CD8-positive, alpha-beta memory T cell (primary cell): Measurements from ENCODE around the gene S100A1. TPM values are rescaled to one million over a fixed set of nuclear protein-coding genes. Genes with fewer than 3 reads are reported as not detected.
A peak's percentile ranks its signal among the peaks of the same experiment; 100 is the strongest.

Experiments
- CTCF ChIA-PET: fragments of 350-600 bp; sonication (Branson Sonifier 250); formaldehyde crosslinking; loops from one replicate; lab custom pipeline; 2021; ENCODE audit warnings: antibody characterized with exemption; lab: Charles Lee
- POLR2A ChIA-PET: fragments of 350-600 bp; sonication (Branson Sonifier 250); formaldehyde crosslinking; loops from one replicate; lab custom pipeline; 2021; ENCODE audit warnings: antibody characterized with exemption; lab: Charles Lee
- DNase-seq, 5 donors: peaks; one replicate each; pipeline versions ENCODE4 v3.0.0 to v3.0.0-alpha.2; 2020 to 2022; ENCODE audit warnings: mixed read lengths in 1 of 5
- H3K27ac ChIP-seq: one replicate; pipeline ENCODE4 v1.7.0; 2013; ENCODE audit warnings: low read depth, mild to moderate bottlenecking, low read length, moderate library complexity
- H3K27me3 ChIP-seq: 2 replicates; pipeline ENCODE4 v1.7.0; 2013; ENCODE audit warnings: low read length, mild to moderate bottlenecking; ENCODE audit not compliant: insufficient read depth, poor library complexity, severe bottlenecking
- H3K36me3 ChIP-seq: 2 replicates; pipeline ENCODE4 v1.7.0; 2013; ENCODE audit warnings: mild to moderate bottlenecking, low read length, moderate library complexity; ENCODE audit not compliant: insufficient read depth
- H3K4me1 ChIP-seq: 2 replicates; pipeline ENCODE4 v1.7.0; 2013; ENCODE audit warnings: mild to moderate bottlenecking, low read length, moderate library complexity; ENCODE audit not compliant: insufficient read depth
- H3K4me3 ChIP-seq: 2 replicates; pipeline ENCODE4 v1.7.0; 2013; ENCODE audit warnings: mild to moderate bottlenecking, low read length
- H3K9me3 ChIP-seq: 2 replicates; pipeline ENCODE4 v1.7.0; 2013; ENCODE audit warnings: mild to moderate bottlenecking, low read length
- H3K27ac Mint-ChIP-seq, 8 donors: one replicate each; pipeline ENCODE4 v1.8.0; 2020 to 2021; ENCODE audit warnings: mixed read lengths in 8 of 8, mild to moderate bottlenecking in 6 of 8, inconsistent platforms in 3 of 8, moderate library complexity in 3 of 8
- H3K27me3 Mint-ChIP-seq, 2 donors: one replicate each; pipeline ENCODE4 v1.8.0; 2020 to 2021; ENCODE audit warnings: mixed read lengths in 2 of 2, mild to moderate bottlenecking in 1 of 2, moderate library complexity in 1 of 2
- H3K36me3 Mint-ChIP-seq, 3 donors: one replicate each; pipeline ENCODE4 v1.8.0; 2020 to 2021; ENCODE audit warnings: mixed read lengths in 3 of 3, inconsistent platforms in 1 of 3, mild to moderate bottlenecking in 1 of 3
- H3K4me1 Mint-ChIP-seq, 3 donors: one replicate each; pipeline ENCODE4 v1.8.0; 2020 to 2021; ENCODE audit warnings: mixed read lengths in 3 of 3, inconsistent platforms in 1 of 3, mild to moderate bottlenecking in 1 of 3
- H3K4me3 Mint-ChIP-seq, 7 donors: one replicate each; pipeline ENCODE4 v1.8.0; 2020 to 2021; ENCODE audit warnings: mixed read lengths in 7 of 7, mild to moderate bottlenecking in 6 of 7, moderate library complexity in 4 of 7, inconsistent platforms in 2 of 7
- H3K9me3 Mint-ChIP-seq, 5 donors: one replicate each; pipeline ENCODE4 v1.8.0; 2020 to 2022; ENCODE audit warnings: mixed read lengths in 5 of 5, mild to moderate bottlenecking in 3 of 5, moderate library complexity in 2 of 5, inconsistent platforms in 1 of 5
- polyA plus RNA-seq: library from polyadenylated mRNA; unstranded; fragments of 300-500 nt; fragmentation: Illumina TruSeq; gene quantifications from one replicate; pipeline ENCODE4 v1.2.3, GENCODE V29; 2021
- total RNA-seq, 2 experiments: library from RNA; stranded (reverse); gene quantifications; one replicate each; pipeline ENCODE4 v1.2.3, GENCODE V29; 2021

S100A1 gene
- total and polyA plus RNA-seq, 3 experiments from 2014 or later = 0.07 TPM; not detected in 2

DNA sequence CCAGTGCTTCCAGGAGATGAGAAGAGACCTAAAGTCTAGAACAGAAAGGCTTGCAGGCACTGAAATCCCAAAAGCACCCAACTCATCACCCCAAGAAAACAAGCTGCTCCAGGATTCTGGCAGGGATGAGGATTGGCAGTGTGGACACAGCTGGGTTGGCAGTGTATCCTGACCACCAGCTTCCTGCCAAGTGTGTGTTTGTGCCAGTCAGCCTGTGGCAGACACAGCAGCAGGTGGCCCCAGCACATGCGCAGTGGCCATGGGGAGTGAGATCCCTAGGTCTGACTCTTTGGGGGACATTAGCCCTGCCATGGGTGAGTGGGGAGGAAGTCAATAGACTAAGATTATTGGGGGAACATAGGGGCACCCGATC is 21.6 kb downstream of the S100A1 start:
- Histone ChIP-seq H3K36me3 (peaks cover 12% of the 10 kb centered on the region), H3K27ac (no peak overlapping the region), H3K4me1 (peaks cover 25% of the 10 kb centered on the region), H3K4me3 (peak overlapping the region; percentile 1), H3K27me3 (no peaks in the 10 kb centered on the region), H3K9me3 (no peaks in the 10 kb centered on the region)
- H3K4me1 Mint-ChIP-seq = peaks cover 37 to 46% (median 46%) of the 10 kb centered on the region in 3 donors
- peaks cover 0 to 2% of the 10 kb centered on the region in 2 donors for H3K27me3 Mint-ChIP-seq
- peak overlapping the region in 2 of 7 donors; percentile 51 to 69 for H3K4me3 Mint-ChIP-seq
- peak overlapping the region; percentile 4 to 96 (median 87) for H3K27ac Mint-ChIP-seq
- H3K36me3 Mint-ChIP-seq = peaks cover 4 to 27% (median 6%) of the 10 kb centered on the region in 3 donors
- ChIA-PET POLR2A (no interaction called here), CTCF (interaction anchor here (1.0 kb wide), 1 partner anchor 117 kb away, joined by 3 read pairs; no protein-coding TSS in a partner anchor)
- DNase-seq = no peak
- no peaks in the 10 kb centered on the region for H3K9me3 Mint-ChIP-seq

DNA sequence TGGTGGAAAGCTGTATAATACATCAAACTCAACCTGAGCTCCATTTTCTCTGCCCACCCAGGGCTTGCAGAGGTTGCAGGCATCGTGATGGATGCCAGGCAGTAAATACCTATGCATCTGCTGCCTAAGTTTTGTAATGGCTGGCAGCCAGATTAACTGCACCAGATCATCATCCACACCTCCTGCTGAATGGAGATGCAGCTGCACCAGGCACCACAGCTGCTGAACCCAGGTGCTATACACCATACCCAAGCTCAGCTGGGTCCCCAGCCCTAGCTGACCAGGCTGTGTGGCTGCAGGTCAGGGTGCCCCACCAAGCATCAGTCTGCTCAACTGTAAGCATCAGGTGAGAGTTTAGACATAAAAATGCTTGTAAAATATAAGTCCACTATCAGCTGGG is 23.5 kb downstream of the S100A1 start:
- H3K4me3 ChIP-seq = no peak overlapping the region
- no peaks in the 10 kb centered on the region for H3K9me3 Mint-ChIP-seq
- no peaks in the 10 kb centered on the region for H3K9me3 ChIP-seq
- H3K4me1 ChIP-seq = peaks cover 25% of the 10 kb centered on the region
- H3K4me1 Mint-ChIP-seq = peaks cover 21 to 29% (median 27%) of the 10 kb centered on the region in 3 donors
- peaks cover 0 to 2% of the 10 kb centered on the region in 2 donors for H3K27me3 Mint-ChIP-seq
- H3K27ac ChIP-seq = no peak overlapping the region
- H3K4me3 Mint-ChIP-seq = no peak overlapping the region
- no peak for DNase-seq
- H3K36me3 ChIP-seq = no peaks in the 10 kb centered on the region
- ChIA-PET CTCF (interaction anchor here (0.8 to 1.4 kb wide), 3 partner anchors 9 to 141 kb away, joined by 3 read pairs; no protein-coding TSS in a partner anchor), POLR2A (interaction anchor here (0.6 to 1.0 kb wide), 2 partner anchors 9 to 11 kb away, joined by 3 to 6 read pairs; no protein-coding TSS in a partner anchor)
- H3K27ac Mint-ChIP-seq = no peak overlapping the region
- H3K27me3 ChIP-seq = no peaks in the 10 kb centered on the region
- H3K36me3 Mint-ChIP-seq = peaks cover 0 to 7% (median 0%) of the 10 kb centered on the region in 3 donors

DNA sequence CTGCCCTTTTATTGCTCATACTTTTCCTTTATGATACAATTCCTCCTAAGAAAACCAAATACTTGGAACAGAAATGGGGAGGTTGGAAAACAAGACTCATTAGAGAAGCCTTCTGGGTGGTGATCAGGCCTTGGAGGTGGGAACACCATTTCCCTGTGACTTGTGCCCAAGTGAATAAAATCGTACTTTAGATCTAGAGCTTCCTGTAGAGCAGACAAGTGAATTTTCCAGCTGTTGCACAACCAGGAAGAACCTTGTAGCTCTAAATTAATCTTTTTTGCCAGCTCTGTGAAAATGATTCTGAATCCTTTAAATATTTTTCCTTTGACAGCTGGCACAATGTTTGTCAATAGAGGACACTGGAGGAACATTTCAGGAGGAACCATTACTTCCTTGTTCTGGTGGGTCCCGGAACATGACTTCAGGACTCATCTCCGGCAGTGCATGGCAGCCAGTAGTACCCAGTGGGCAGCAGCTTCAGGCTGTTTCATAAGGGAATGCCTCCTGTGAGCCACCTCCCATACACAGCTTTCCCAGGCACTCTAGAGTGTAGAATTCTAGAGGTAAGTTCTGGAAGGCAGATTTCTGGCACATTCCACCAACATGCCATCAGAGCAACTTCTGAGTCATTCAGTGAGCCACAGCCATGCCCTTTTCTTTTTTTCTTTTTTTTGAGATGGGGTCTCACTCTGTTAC is 24.7 kb downstream of the S100A1 start:
- H3K9me3 ChIP-seq = no peaks in the 10 kb centered on the region
- ChIA-PET CTCF (interaction anchor here (1.4 kb wide), 1 partner anchor 142 kb away, joined by 3 read pairs; no protein-coding TSS in a partner anchor), POLR2A (interaction anchor here (1.0 kb wide), 2 partner anchors 10 to 18 kb away, joined by 3 to 4 read pairs; no protein-coding TSS in a partner anchor)

GRCh38 chr1:153655333-153655732 is 27.1 kb downstream of the S100A1 start:
- Histone ChIP-seq H3K4me1 (peaks cover 21% of the 10 kb centered on the region), H3K36me3 (no peaks in the 10 kb centered on the region), H3K27ac (no peak overlapping the region), H3K9me3 (no peaks in the 10 kb centered on the region), H3K27me3 (no peaks in the 10 kb centered on the region), H3K4me3 (no peak overlapping the region)
- Mint-ChIP-seq H3K27ac (peak overlapping the region in 1 of 8 donors; percentile 38), H3K4me1 (peaks cover 13 to 18% (median 17%) of the 10 kb centered on the region in 3 donors), H3K9me3 (no peaks in the 10 kb centered on the region), H3K36me3 (peaks cover 0 to 11% (median 0%) of the 10 kb centered on the region in 3 donors), H3K4me3 (no peak overlapping the region), H3K27me3 (peaks cover 0 to 2% of the 10 kb centered on the region in 2 donors)
- POLR2A ChIA-PET = interaction anchor here (0.7 kb wide), 1 partner anchor 1396 kb away, joined by 5 read pairs; no protein-coding TSS in a partner anchor
- no peak for DNase-seq
- CTCF ChIA-PET = no interaction called here

More for the DNA sequence above, 24.7 kb downstream of the S100A1 start:
- peaks cover 13 to 17% (median 16%) of the 10 kb centered on the region in 3 donors for H3K4me1 Mint-ChIP-seq
- peaks cover 0 to 2% of the 10 kb centered on the region in 2 donors for H3K27me3 Mint-ChIP-seq
- no peaks in the 10 kb centered on the region for H3K9me3 Mint-ChIP-seq
- H3K27me3 ChIP-seq = no peaks in the 10 kb centered on the region
- H3K27ac Mint-ChIP-seq = peak overlapping the region in 1 of 8 donors; percentile 79
- H3K36me3 ChIP-seq = no peaks in the 10 kb centered on the region
- peaks cover 28% of the 10 kb centered on the region for H3K4me1 ChIP-seq
- H3K27ac ChIP-seq = no peak overlapping the region
- H3K4me3 Mint-ChIP-seq = peak overlapping the region in 1 of 7 donors; percentile 48
- no peak overlapping the region for H3K4me3 ChIP-seq
- DNase-seq = no peak
- no peaks in the 10 kb centered on the region for H3K36me3 Mint-ChIP-seq

DNA sequence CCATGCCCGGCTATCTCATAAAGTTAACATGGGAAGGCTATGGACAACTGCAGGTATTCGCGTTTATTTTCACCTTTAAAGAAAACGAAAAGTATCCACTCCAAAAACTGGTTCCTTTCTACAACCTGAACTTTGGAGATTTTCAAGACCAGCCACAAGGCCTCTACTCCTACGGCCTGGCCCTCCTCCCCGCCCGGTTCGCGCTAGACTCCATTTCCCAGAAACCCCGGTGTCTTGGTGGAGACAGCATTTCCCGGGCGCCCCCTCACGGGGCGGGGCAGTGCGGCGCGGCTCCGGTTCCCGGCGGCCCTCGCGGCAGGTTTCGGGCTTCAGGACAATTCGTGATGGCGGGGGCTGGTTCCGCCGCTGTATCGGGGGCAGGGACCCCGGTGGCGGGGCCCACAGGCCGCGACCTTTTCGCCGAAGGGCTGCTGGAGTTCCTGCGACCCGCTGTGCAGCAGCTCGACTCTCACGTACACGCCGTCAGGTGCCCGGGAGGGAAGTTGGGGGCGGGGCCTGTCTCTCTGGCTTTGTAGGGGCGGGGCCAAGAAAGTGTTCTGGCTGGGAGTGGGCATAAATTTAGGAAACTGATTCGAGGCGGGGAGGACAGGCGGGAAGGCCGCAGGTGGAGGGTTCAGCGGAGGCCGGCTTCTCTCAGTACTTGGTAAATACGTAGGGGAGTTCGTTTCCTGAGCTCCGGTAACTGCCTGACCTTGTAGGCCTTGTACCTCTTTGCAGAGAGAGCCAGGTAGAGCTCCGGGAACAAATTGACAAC is 30.4 kb downstream of the S100A1 start, which contains the start of gene SNAPIN:
Gene SNAPIN, plus strand, starts transcription at position 304 of the 775 bp plus-strand sequence. Its CDS starts 41 bp downstream, at position 345.
- Mint-ChIP-seq H3K27me3 (no peaks in the 10 kb centered on the region), H3K27ac (peak within 1 kb of the TSS; percentile 87 to 98 (median 96)), H3K4me3 (peak within 1 kb of the TSS; percentile 94 to 97 (median 96)), H3K4me1 (peaks cover 13 to 21% (median 18%) of the 10 kb centered on the region in 3 donors), H3K36me3 (peaks cover 6 to 42% (median 8%) of the 10 kb centered on the region in 3 donors), H3K9me3 (no peaks in the 10 kb centered on the region)
- H3K36me3 ChIP-seq = peaks cover 25% of the 10 kb centered on the region
- peak; percentile 82 to 91 (median 84) for DNase-seq
- H3K4me3 ChIP-seq = peak within 1 kb of the TSS; percentile 91
- POLR2A ChIA-PET = interaction anchor here (0.6 to 1.7 kb wide), 6 partner anchors 9 to 117 kb away, joined by 3 to 18 read pairs (median 3); partner anchors contain the start of genes CHTOP, ILF2 and SLC27A3
- no peaks in the 10 kb centered on the region for H3K9me3 ChIP-seq
- peak within 1 kb of the TSS; percentile 86 for H3K27ac ChIP-seq
- no peaks in the 10 kb centered on the region for H3K27me3 ChIP-seq
- H3K4me1 ChIP-seq = peaks cover 18% of the 10 kb centered on the region
- CTCF ChIA-PET = interaction anchor here (0.6 to 2.0 kb wide), 4 partner anchors 11 to 71 kb away, joined by 3 to 8 read pairs (median 4); partner anchors contain the start of genes CHTOP and ILF2

GRCh38 chr1:153659175-153659534 is 30.9 kb downstream of the S100A1 start:
- POLR2A ChIA-PET = interaction anchor here (0.8 to 1.7 kb wide), 5 partner anchors 9 to 116 kb away, joined by 3 to 18 read pairs (median 3); partner anchors contain the start of genes CHTOP, ILF2 and SLC27A3
- Mint-ChIP-seq H3K27ac (peak overlapping the region in 7 of 8 donors; percentile 26 to 96 (median 95)), H3K27me3 (no peaks in the 10 kb centered on the region), H3K4me1 (peaks cover 13 to 21% (median 18%) of the 10 kb centered on the region in 3 donors), H3K36me3 (peaks cover 9 to 48% (median 10%) of the 10 kb centered on the region in 3 donors), H3K9me3 (no peaks in the 10 kb centered on the region), H3K4me3 (peak overlapping the region; percentile 94 to 97 (median 96))
- CTCF ChIA-PET = interaction anchor here (0.6 to 2.0 kb wide), 4 partner anchors 11 to 70 kb away, joined by 3 to 8 read pairs (median 4); partner anchors contain the start of genes CHTOP and ILF2
- no peaks in the 10 kb centered on the region for H3K27me3 ChIP-seq
- H3K4me3 ChIP-seq = peak overlapping the region; percentile 91
- peaks cover 18% of the 10 kb centered on the region for H3K4me1 ChIP-seq
- peaks cover 30% of the 10 kb centered on the region for H3K36me3 ChIP-seq
- H3K27ac ChIP-seq = peak overlapping the region; percentile 86
- DNase-seq = no peak
- H3K9me3 ChIP-seq = no peaks in the 10 kb centered on the region

DNA sequence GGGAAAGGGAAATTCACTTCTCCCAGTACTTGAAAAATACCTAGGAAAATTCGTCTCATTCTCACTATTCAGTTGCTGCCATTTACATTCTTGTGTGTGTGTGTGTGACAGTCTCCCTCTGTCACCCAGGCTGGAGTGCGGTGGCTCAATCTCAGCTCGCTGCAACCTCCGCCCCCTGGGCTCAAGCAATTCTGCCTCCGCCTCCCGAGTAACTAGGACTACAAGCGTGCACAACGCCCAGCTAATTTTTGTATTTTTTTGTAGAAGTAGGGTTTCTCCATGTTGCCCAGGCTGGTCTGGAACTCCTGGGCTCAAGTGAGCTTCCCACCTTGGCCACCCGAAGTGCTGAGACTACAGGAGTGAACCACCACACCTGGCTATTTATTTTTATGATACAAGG is 31.4 kb downstream of the S100A1 start:
- ChIA-PET CTCF (interaction anchor here (1.2 to 2.0 kb wide), 2 partner anchors 10 to 26 kb away, joined by 3 to 8 read pairs; partner anchors contain the start of genes CHTOP and ILF2), POLR2A (interaction anchor here (0.6 to 1.7 kb wide), 5 partner anchors 8 to 155 kb away, joined by 3 to 18 read pairs (median 3); partner anchors contain the start of genes CHTOP and ILF2)
- DNase-seq = no peak
- Mint-ChIP-seq H3K9me3 (no peaks in the 10 kb centered on the region), H3K27me3 (no peaks in the 10 kb centered on the region), H3K4me3 (peak overlapping the region; percentile 94 to 97 (median 96)), H3K4me1 (peaks cover 13 to 21% (median 18%) of the 10 kb centered on the region in 3 donors), H3K36me3 (peaks cover 11 to 53% (median 14%) of the 10 kb centered on the region in 3 donors), H3K27ac (peak overlapping the region in 7 of 8 donors; percentile 49 to 96 (median 87))
- Histone ChIP-seq H3K4me3 (peak overlapping the region; percentile 91), H3K9me3 (no peaks in the 10 kb centered on the region), H3K4me1 (peaks cover 18% of the 10 kb centered on the region), H3K27me3 (no peaks in the 10 kb centered on the region), H3K36me3 (peaks cover 33% of the 10 kb centered on the region), H3K27ac (peak overlapping the region; percentile 27)
